Measurements from ENCODE around the gene BLOC1S5.
A peak's percentile ranks its signal among the peaks of the same experiment; 100 is the strongest.

Gene BLOC1S5, protein sequence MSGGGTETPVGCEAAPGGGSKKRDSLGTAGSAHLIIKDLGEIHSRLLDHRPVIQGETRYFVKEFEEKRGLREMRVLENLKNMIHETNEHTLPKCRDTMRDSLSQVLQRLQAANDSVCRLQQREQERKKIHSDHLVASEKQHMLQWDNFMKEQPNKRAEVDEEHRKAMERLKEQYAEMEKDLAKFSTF

DNA sequence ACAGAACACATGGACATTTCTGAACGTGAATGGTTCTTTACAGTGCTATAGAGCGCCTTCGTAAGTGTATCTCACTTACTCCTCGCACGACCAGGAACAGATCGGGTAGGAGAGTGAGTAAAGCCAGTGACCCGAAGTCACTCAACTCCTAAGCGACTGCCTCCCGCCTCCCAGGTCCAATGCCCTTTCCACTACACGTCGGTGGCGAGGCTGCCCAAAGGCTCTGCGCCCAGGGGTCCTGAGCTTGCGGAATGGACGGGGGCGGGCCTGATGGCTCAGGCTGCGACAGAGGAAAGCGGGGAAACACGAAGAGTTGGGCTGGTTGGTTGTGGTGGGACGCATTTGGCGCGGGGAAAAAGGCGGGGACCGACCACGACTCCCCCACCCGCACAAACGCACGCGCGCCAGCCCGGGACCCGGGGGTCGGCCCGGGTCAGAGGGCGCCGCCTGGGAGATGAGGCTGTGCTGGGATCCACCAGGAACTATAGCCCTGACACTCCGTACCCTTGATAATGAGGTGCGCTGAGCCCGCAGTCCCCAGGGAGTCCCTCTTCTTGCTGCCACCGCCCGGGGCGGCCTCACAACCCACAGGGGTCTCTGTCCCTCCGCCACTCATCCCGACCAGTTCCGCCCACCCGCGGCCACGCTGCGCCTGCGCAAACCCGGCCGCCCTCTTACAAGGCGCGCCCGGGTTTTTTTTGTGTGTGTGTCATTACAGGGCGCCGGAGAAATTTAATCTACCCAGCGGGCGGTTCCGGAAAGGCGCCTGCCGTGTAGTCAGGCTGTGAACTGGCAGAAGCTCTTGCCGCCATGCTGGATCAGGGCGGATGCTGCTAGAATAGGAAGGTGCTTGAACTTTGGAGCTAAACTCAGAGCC, at the start of gene BLOC1S5:
Gene BLOC1S5 (minus strand): TSS at position 629 of the 877 bp plus-strand sequence. CDS start 13 bp downstream, at position 616.
- peak; percentile 92 to 97 (median 97) for DNase-seq (ENCODE audit: low read depth in 3 of 3)

DNA sequence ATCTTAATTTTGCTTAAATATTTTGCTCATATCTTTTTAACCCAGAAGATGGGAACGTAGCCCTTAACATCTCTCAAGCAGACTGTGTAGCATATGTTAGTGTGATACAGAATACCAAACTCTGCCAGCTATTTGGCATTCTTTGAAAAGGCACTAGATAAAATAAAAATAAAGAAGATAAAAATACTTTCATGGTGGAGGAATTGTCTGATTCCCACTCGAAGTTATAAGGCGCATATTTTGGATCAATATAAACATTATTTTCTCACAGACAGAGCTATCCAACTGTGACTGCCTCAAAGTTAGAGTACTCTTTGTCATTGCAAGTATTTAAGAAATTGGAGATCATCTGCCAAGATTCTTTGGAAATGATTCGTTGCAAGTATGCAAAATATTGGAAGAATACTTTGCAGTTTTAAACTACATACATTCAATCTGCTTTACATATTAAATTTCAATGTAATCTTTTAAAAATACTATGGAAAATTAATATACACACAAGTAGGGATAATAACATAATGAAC, 49.0 kb upstream of the BLOC1S5 start:
- no peak for DNase-seq (ENCODE audit: low read depth in 3 of 3)

DNA sequence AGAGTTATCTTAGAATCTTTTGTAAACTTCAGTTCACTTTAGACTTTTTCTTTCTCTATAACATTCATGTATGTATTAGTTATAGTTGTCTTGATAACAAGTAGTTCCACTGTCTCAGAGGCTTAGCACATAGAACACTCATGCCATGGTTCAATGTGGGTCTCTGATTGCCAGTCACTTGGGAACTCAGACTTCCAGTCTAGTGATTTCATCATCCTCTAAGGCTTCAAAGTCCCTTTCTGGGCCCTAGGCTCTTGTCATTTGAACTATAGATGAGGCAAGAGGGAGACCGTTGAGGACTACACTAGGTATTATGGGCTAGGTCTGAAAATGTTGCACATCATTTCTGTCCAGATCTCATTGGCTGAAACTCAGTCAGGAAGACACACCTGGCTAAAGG, 46.5 kb upstream of the BLOC1S5 start:
- no peak for DNase-seq (ENCODE audit: low read depth in 3 of 3)

DNA sequence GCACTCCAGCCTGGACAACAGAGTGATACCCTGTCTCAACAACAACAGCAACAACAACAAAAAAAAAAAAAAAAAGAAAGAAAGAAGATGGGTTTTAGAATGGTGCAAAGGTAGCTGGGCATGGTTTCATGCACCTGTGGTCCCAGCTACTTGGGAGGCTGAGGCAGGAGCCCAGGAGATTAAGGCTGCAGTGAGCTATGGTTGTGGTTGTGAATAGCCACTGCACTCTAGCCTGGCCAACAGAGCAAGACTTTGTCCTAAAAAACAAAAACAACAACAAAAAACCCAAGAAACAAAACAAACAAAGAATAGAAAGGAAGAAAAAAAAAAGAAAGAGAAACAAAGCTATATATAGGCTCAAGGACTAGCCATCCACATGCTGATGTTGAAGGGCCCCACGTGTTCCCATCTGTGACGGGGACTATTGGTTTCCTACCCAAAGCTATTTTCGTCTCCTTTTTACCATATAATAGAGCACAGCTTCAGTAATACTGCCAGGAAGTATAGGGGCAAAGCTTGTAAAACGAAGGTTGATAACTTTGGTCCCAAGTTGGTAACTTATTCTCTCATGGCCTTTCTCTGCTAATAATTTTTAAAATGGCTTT, 46.0 kb upstream of the BLOC1S5 start:
- no peak for DNase-seq (ENCODE audit: low read depth in 3 of 3)

DNA sequence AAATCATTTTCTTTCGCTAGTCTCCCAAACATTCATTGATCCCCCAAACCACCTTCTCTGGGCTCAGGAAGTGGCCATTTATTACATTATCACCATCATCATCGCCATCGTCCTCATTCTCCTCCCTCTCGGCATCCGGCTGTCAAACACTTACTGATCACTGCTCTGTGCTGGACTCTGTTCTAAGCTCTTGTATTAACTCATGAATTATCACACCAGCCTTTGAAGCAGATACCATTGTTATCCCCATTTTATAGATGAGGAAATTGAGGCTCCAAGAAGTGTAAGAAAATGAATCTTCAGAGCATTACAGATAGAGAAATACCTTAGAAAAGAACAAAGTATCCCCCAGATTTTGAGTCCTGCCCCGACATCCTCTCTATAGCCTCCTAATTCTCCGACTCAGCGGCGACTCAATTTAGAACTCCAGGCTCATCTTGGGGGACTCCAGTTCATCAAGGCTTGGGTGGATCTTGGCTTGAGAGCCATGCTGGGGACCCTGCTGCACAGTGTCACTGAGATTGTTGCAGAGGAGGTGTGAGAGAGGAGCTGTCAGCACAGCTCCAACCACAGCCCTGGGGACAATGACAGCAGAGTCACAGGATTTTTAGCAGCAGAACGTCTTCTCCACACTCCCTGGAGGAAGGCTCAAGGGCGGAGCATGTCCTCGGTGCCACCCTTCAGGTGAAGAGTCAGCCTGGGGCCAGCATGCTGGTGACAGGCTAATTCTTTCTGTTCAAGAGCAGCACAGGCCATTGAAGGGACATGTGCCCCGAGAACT, 44.8 kb upstream of the BLOC1S5 start:
- no peak for DNase-seq (ENCODE audit: low read depth in 3 of 3)

DNA sequence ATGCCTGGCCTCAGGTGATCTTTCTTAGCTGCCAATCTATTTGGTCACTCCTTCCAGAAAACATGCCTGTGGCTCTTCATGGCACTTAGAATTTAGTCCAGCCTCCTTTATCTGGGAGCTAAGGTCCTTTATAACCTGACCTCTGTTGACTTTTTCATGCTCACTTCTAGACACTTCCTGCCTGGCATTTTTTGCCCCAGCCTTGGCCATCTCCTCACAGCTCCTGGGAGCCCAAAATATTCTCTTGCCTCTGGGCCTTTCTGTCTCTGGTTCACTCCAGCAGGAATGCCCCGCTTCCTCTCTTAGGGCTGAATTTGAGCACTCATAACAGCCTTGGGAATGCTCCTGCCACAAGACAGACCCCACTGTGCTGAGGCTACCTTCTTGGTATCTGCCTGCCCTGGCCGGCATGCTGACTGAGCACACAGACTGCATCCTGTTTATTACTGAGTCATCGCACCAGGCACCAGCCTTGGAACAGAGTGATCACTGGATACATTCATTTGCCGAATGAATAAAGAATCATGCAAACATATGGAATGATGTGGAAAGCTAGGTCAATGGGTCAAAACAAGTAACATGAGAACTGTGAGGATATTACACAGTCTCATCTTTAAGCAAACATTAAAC, 44.0 kb upstream of the BLOC1S5 start:
- no peak for DNase-seq (ENCODE audit: low read depth in 3 of 3)

DNA sequence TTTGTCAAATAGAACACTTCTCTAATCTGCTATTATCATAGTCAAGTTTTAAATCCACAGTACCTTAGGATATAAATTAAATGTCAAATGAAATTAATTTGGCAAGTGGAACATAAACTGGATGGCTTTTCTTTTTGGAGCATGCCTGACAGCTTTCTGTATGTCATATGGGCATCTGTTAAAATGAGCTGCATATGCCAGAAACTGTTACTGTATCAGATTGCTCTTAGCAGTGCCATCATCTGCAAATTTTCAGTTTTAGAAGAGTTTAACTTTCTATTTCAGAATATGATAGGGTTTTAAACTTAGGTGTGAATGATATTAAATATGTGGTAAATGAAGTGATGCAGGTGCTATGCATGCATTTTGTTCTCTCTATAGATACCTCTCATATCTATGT, 41.6 kb upstream of the BLOC1S5 start:
- no peak for DNase-seq (ENCODE audit: low read depth in 3 of 3)

DNA sequence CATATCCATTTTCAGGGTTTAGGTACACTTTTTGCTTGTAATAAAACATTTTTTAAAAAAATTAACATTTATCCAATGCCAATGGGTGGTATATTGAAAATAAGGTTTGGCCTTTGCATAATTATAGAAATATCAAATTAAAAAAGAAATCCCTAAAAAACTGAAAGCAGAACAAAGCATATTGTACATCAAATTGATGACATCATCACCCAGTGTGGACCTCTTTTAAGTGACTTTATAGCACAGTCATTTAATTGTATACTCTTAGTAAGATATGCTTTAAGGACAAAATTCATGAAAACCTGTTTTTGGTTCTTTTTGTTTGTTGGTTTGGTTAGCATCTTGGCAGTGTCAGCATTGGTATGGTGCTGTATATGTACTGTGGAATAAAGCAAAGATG, 39.5 kb upstream of the BLOC1S5 start:
- no peak for DNase-seq (ENCODE audit: low read depth in 3 of 3)

DNA sequence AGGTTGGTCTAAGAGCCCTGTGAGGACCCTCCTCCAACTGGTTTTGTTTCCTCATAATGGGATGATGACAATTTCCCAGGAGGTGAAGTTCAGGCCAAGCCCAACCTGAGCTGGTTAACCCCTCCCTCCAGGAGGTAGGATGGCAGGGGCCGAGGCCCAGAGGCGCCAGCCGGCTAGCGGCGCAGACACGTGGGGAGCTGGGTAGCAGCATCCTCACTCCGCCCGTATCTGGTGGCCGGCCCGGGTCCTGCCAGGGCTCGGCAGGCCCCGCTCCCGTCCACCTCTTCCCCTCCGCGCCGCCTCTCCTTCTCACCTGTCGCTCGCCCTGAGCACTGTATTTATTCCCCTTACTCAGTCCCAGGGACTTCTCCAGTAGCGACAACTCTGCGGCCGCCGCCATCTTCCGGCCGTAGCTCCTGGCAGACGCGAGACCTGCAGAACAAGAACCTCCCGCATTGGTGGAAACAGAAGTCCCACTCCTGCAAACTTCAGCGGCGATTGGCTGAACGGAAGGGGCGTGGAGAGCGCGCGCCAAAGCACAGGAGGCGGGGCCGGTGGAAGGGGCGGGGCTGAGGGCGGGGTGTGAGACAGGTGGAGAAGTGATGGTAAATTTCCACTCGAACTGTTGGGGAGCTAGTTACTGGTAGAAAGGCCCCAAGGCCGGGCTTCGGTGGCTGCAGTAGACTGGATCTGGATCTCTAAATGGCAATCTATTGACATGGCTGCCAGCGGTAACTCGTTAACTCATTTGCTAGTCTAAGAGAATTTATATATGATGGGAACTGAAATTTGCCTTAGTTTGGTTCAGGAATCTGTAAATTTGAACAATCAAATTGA, 38.2 kb upstream of the BLOC1S5 start, which contains the start of gene EEF1E1:
Gene EEF1E1 (minus strand): TSS at position 427 of the 837 bp plus-strand sequence. CDS start 27 bp downstream, at position 400.
- peak; percentile 95 to 99 (median 95) for DNase-seq (ENCODE audit: low read depth in 3 of 3)

DNA sequence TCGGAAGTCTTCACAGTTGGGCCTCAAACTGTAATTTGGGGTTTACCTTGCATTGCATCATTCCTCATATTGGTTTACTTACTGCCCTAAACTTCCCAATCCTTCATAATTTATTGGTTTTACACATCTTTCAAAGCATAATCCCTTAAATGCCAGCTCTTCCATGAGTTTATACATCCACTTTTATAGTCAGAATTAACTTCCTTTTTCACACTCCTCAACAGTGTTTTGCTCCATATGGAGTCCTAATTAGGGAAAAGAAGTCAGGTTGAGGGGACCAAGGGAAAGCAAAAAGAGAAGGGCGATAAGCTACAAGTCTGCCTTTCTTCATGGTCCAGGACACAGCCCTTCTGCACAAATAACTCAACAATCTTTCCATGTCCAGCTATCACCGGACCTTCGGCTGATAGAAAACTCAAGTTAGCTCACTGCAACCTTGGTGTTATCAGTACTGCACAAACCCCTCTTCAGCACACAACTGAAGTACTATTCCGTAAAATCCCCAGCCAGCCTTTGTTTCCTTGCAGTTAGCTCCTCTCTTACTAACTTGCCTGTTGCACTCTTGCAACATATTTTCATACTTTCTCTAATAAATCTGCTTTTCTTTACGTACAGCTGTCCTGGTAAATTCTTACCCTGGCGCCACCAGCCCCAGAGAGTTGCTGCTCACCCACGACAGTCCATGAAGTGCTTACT, 36.1 kb upstream of the BLOC1S5 start:
- DNase-seq (ENCODE audit: low read depth in 3 of 3) = no peak

DNA sequence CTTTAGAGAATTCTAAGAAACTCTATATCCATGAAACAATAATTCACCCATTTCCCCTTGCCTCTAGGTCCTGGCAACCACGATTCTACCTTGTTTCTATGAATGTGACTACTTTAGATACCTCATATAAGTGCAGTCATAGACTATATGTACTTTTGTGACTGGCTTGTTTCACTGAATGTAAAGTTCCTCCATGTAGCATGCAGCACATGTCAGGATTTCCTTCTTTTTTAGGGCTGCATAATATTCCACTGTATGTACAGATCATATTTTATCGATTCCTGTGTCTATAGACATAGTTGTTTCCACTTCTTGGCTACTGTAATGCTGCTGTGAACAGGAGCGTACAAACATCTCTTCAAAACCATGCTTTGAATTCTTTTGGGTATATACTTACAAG, 26.5 kb upstream of the BLOC1S5 start:
- no peak for DNase-seq (ENCODE audit: low read depth in 3 of 3)

DNA sequence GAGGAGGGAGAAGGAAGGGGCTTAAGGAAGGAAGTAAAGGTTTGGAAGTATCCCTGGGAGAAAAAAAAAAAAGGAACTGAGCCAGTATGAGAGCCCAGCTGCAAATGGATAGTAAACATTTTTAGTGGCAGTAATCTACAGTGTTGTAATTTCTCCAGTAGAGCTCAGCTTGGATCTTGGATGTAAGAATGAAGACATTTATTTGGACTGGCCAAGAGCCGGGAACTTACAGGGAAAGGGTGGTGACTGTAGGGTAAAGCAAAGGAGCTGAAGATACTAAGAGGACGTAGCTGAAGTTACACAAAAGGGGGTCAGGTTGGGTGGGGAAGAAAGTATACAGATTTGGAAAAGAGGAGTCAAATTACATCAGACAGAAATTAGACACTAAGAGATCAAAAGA, 24.7 kb upstream of the BLOC1S5 start:
- DNase-seq (ENCODE audit: low read depth in 3 of 3) = no peak

DNA sequence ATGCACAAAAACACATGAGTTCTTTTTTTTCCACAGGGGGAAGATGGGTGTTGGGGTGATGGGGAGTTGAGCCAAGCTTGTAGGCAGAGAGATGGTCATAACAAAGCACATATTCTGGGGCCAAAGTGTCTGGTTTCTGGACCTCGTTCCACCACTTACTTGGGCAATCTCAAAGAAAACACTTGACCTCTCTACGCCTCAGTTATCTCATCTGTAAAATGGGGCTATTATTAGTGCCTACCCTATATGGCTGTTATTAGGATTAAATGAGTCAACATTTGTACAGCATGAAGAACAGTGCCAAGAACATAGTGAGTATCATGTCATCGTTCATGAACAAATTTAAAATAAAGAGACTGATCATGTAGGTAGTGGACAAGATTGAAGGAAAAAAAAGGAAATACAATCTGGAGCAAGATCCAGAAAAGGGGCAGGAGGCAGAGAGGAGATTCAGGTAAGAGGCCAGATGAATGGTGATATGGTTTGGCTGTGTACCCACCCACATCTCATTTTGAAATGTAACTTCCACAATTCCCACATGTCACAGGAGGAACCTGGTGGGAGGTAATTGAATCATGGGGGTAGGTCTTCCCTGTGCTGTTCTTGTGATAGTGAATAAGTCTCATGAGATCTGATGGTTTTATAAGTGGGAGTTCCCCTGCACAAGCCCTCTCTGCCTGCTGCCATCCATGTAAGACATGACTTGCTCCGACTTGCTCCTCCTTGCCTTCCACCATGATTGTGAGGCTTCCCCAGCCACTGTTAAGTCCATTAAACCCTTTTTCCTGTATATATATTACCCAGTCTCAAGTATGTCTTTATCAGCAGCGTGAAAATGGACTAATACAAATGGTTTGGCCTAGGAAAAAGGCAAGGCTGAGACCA, 23.9 kb upstream of the BLOC1S5 start:
- DNase-seq (ENCODE audit: low read depth in 3 of 3) = no peak

DNA sequence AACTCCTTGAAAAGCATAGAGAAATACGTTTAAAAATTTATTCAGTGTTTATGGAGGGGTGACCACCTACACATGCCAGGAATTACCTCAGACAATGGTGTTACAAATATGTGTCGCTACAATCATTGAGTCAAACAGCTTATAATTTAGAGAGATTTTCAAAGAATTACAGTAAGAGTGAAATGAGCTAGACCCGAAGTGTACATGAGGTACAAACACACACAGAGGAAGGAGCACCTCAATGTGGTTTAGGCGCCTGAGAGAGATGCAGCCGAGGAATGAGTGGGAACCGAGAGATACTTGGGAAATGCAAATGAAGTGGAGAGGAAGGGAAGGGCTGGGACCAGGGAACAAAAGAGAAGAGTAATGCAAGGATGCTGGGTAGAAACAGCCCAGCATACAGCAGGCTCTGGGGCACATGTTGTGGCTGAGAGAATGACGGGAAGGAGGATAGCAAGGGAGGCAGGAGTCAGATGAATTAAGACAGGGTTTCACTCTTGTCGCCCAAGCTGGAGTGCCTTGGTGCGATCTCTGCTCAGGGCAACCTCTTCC, 22.6 kb upstream of the BLOC1S5 start:
- no peak for DNase-seq (ENCODE audit: low read depth in 3 of 3)

DNA sequence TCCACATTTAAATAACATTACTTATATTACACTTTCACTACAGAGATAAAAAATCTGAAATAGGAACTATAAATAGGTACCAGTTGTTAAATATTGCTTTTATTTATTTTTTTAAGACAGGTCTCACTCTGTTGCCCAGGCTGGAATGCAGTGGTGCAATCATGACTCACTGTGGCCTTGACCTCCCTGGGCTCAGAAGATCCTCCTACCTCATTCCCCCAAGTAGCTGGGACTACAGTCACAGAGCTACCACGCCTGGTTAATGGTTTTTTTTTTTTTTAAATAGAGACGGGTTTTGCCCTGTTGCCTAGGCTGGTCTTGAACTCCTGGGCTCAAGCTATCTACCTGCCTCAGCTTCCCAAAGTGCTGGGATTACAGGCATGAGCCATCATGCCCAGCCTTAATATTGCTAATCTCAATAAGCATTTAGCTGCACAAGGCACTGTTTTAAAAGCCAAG, 20.9 kb upstream of the BLOC1S5 start:
- no peak for DNase-seq (ENCODE audit: low read depth in 3 of 3)

DNA sequence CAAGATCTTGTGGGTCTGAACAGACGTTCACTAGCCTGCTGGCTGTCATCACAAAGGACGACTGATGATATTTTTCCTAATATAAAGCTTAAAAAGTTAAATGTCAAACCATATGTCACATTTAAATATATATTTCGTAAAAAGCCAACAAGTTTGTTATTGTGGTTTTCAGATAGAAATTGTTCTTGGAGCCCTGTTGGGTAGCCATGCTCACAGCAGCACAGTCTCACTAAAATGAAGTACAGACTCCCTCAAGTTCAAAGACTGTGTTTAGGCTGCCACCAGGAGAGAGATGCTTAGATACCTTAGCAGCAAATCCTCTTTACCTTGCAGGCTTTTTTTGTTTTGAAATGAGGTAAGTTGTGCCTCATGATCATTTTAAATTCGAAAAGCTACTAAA, 20.4 kb upstream of the BLOC1S5 start:
- DNase-seq (ENCODE audit: low read depth in 3 of 3) = no peak

DNA sequence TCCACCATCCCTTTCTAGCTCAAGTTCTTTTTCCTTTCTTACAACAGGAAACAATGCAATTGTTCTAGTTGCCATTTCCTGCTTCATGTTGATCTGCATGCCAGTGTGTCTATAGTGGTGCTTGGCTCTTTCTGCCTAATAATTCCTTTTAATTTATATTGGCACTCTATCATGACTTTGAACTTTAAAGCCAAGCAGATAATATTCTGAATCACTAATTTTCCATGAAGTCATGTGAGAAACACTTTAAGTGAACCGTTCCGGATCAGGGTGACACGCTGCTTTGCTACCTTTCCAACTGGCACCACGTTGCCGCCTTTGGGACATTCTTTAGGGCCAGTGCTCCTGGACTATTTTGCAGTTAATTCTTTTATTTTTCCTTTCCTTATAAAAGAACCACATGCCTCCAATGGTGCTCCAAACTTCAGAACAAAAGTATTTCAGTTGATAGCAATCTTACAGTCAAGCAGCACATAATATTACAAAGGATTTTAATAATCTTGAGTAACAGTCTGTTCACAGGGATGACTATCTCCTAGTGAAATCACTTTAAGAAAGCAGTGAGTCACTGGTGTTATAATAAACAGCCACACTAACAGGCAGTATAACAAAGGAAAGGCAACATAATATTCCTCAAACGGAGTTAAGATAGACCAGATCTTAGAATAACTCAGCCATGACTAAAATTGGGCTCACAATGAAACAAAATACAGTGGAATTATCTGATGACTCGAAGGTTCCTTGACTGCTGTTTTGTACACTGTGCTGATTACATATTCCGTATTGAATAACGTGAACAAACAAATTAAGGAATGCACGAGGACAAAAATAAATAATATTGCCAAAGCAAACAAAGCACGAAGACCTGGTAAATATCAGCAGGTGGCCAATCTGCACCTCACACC, 19.0 kb upstream of the BLOC1S5 start:
- no peak for DNase-seq (ENCODE audit: low read depth in 3 of 3)

All from stimulated activated CD4-positive, alpha-beta T cell treated with anti-CD3 and anti-CD28 coated beads, TNF-alpha, amount 100 ng/mL, for 48 hours (primary cell).